GM12864 (cell line): ENCODE measurements around the gene IL17C.

Source experiments
- DNase-seq: peaks from one replicate; pipeline ENCODE4 v3.0.0-alpha.2; 2011; ENCODE audit warnings: low read depth
- H3K4me3 ChIP-seq: 2 replicates; pipeline ENCODE4 v1.5.1; 2011; ENCODE audit warnings: mild to moderate bottlenecking, low read depth, low read length, control low read depth
- CTCF ChIP-seq: IDR thresholded peaks from 2 replicates; pipeline ENCODE4 v1.5.1; 2011; ENCODE audit warnings: low read depth, mild to moderate bottlenecking, moderate library complexity, low read length, control low read depth, inconsistent platforms; ENCODE audit errors: missing control alignments

IL17C gene

GRCh38 chr16:88599825-88600538, 38.4 kb upstream of the IL17C start:
- no peak for TF ChIP-seq CTCF
- no peak for DNase-seq
- no peak overlapping the region for H3K4me3 ChIP-seq

GRCh38 chr16:88600539-88600896, 37.9 kb upstream of the IL17C start:
- no peak for TF ChIP-seq CTCF
- no peak for DNase-seq
- H3K4me3 ChIP-seq: no peak overlapping the region

GRCh38 chr16:88601313-88602036, 36.9 kb upstream of the IL17C start:
- DNase-seq: no peak
- H3K4me3 ChIP-seq: no peak overlapping the region
- TF ChIP-seq CTCF: no peak

GRCh38 chr16:88602091-88602490, 36.3 kb upstream of the IL17C start:
- TF ChIP-seq CTCF: no peak
- DNase-seq: no peak
- H3K4me3 ChIP-seq: no peak overlapping the region

- no peak for DNase-seq
- H3K4me3 ChIP-seq: no peak overlapping the region
- no peak for TF ChIP-seq CTCF
These were observed 32.9 kb upstream of the IL17C start for GRCh38 chr16:88605186-88606147.

GRCh38 chr16:88606148-88606757, 32.1 kb upstream of the IL17C start:
- H3K4me3 ChIP-seq: no peak overlapping the region
- no peak for DNase-seq
- TF ChIP-seq CTCF: no peak
